Endothelial cell (in vitro differentiated cells): ENCODE results near the gene LRFN2. TPM values are rescaled to one million over a fixed set of nuclear protein-coding genes. Genes with fewer than 3 reads are reported as not detected.

Source experiments
- DNase-seq: peaks from one replicate; pipeline ENCODE4 v3.0.0; 2021; ENCODE audit warnings: low spot score
- H3K27ac Mint-ChIP-seq: one replicate; pipeline ENCODE4 v1.8.0; 2021; ENCODE audit warnings: mixed read lengths, inconsistent platforms; ENCODE audit not compliant: unreplicated experiment
- H3K27me3 Mint-ChIP-seq: one replicate; pipeline ENCODE4 v1.8.0; 2021; ENCODE audit warnings: mild to moderate bottlenecking, moderate library complexity, mixed read lengths, inconsistent platforms; ENCODE audit not compliant: unreplicated experiment
- H3K36me3 Mint-ChIP-seq: one replicate; pipeline ENCODE4 v1.8.0; 2021; ENCODE audit warnings: mild to moderate bottlenecking, low read depth, mixed read lengths, inconsistent platforms; ENCODE audit not compliant: unreplicated experiment
- H3K4me1 Mint-ChIP-seq: one replicate; pipeline ENCODE4 v1.8.0; 2021; ENCODE audit warnings: mild to moderate bottlenecking, mixed read lengths, inconsistent platforms; ENCODE audit not compliant: unreplicated experiment
- H3K4me3 Mint-ChIP-seq: one replicate; pipeline ENCODE4 v1.8.0; 2021; ENCODE audit warnings: mild to moderate bottlenecking, mixed read lengths, inconsistent platforms; ENCODE audit not compliant: unreplicated experiment
- H3K9me3 Mint-ChIP-seq: one replicate; pipeline ENCODE4 v1.8.0; 2021; ENCODE audit warnings: mixed read lengths, inconsistent platforms; ENCODE audit not compliant: unreplicated experiment
- CTCF ChIP-seq: fragments of 200-600 bp; sonication (generic); IDR thresholded peaks from one replicate; pipeline ENCODE4 v1.5.0; 2021; ENCODE audit warnings: antibody characterized with exemption; ENCODE audit not compliant: unreplicated experiment
- total RNA-seq: library from RNA; stranded (reverse); fragmentation: NEBNext Ultra II Directional; extraction: Animal tissue kit (Norgen Biotek cat#: 25700); gene quantifications from one replicate; pipeline ENCODE4 v1.2.1, GENCODE V29; 2021; ENCODE audit not compliant: unreplicated experiment

Gene LRFN2
- total RNA-seq, 1 donor from 2014 or later: 0.59 TPM

GRCh38 chr6:40597301-40597700 lies 10.1 kb upstream of the LRFN2 start:
- no peak for TF ChIP-seq CTCF
- H3K36me3 Mint-ChIP-seq: no peaks in the 10 kb centered on the region
- no peak overlapping the region for H3K4me3 Mint-ChIP-seq
- H3K4me1 Mint-ChIP-seq: no peaks in the 10 kb centered on the region
- H3K9me3 Mint-ChIP-seq: no peaks in the 10 kb centered on the region
- H3K27ac Mint-ChIP-seq: no peak overlapping the region
- no peak for DNase-seq
- H3K27me3 Mint-ChIP-seq: no peaks in the 10 kb centered on the region

- no peaks in the 10 kb centered on the region for H3K36me3 Mint-ChIP-seq
- peaks cover 30% of the 10 kb centered on the region for H3K4me1 Mint-ChIP-seq
- TF ChIP-seq CTCF: no peak
- H3K27ac Mint-ChIP-seq: no peak overlapping the region
- peaks cover 11% of the 10 kb centered on the region for H3K27me3 Mint-ChIP-seq
- H3K9me3 Mint-ChIP-seq: no peaks in the 10 kb centered on the region
- DNase-seq: no peak
- no peak overlapping the region for H3K4me3 Mint-ChIP-seq
Measured at GRCh38 chr6:40588480-40588879, 1.3 kb upstream of the LRFN2 start.

- Mint-ChIP-seq H3K4me3 (no peak overlapping the region), H3K4me1 (peaks cover 31% of the 10 kb centered on the region), H3K9me3 (no peaks in the 10 kb centered on the region), H3K27ac (no peak overlapping the region), H3K27me3 (peaks cover 11% of the 10 kb centered on the region), H3K36me3 (no peaks in the 10 kb centered on the region)
- DNase-seq: no peak
- TF ChIP-seq CTCF: no peak
Measured at GRCh38 chr6:40588070-40588384, 863 bp upstream of the LRFN2 start.

- H3K27ac Mint-ChIP-seq: peak overlapping the region; percentile 30
- peaks cover 31% of the 10 kb centered on the region for H3K4me1 Mint-ChIP-seq
- no peak for TF ChIP-seq CTCF
- H3K36me3 Mint-ChIP-seq: no peaks in the 10 kb centered on the region
- peaks cover 11% of the 10 kb centered on the region for H3K27me3 Mint-ChIP-seq
- no peaks in the 10 kb centered on the region for H3K9me3 Mint-ChIP-seq
- peak overlapping the region; percentile 94 for H3K4me3 Mint-ChIP-seq
- DNase-seq: peak; percentile 30
Measured at GRCh38 chr6:40586369-40587201, 579 bp downstream of the LRFN2 start.

- DNase-seq: no peak
- Mint-ChIP-seq H3K36me3 (no peaks in the 10 kb centered on the region), H3K4me3 (peak overlapping the region; percentile 87), H3K27ac (peak overlapping the region; percentile 30), H3K27me3 (peaks cover 11% of the 10 kb centered on the region), H3K9me3 (no peaks in the 10 kb centered on the region), H3K4me1 (peaks cover 31% of the 10 kb centered on the region)
- TF ChIP-seq CTCF: no peak
Measured at GRCh38 chr6:40585651-40586269, 1.4 kb downstream of the LRFN2 start.
